Activated naive CD4-positive, alpha-beta T cell treated with anti-CD3 and anti-CD28 coated beads for 36 hours (primary cell): ENCODE results near the gene SATB2. TPM values are rescaled to one million over a fixed set of nuclear protein-coding genes. Genes with fewer than 3 reads are reported as not detected.

Source experiments
- CTCF ChIA-PET: fragments of 350-600 bp; sonication (Branson Sonifier 250); formaldehyde crosslinking; loops from one replicate; lab custom pipeline; 2021; ENCODE audit warnings: antibody characterized with exemption; lab: Charles Lee
- DNase-seq: peaks from one replicate; pipeline ENCODE4 v3.0.0-alpha.2; 2020
- H3K27ac Mint-ChIP-seq: one replicate; pipeline ENCODE4 v1.8.0; 2021; ENCODE audit warnings: mild to moderate bottlenecking, mixed read lengths
- H3K27me3 Mint-ChIP-seq: one replicate; pipeline ENCODE4 v1.8.0; 2021; ENCODE audit warnings: low read depth, mixed read lengths
- H3K36me3 Mint-ChIP-seq: one replicate; pipeline ENCODE4 v1.8.0; 2021; ENCODE audit warnings: low read depth, mixed read lengths
- H3K4me1 Mint-ChIP-seq: one replicate; pipeline ENCODE4 v1.8.0; 2021; ENCODE audit warnings: low read depth, mixed read lengths
- H3K4me3 Mint-ChIP-seq: one replicate; pipeline ENCODE4 v1.8.0; 2021; ENCODE audit warnings: mild to moderate bottlenecking, moderate library complexity, mixed read lengths
- H3K9me3 Mint-ChIP-seq: one replicate; pipeline ENCODE4 v1.8.0; 2021; ENCODE audit warnings: mixed read lengths
- intact Hi-C: fragments of 100-400 bp; cut with micrococcal nuclease; formaldehyde crosslinking; loops from one replicate; pipeline ENCODE4 v1.15.1; 2023
- total RNA-seq, 2 experiments: library from RNA; stranded (reverse); gene quantifications; one replicate each; pipeline ENCODE4 v1.2.3, GENCODE V29; 2021

SATB2 gene
- total RNA-seq, 2 experiments from 2014 or later, result 0.02 to 0.44 TPM

GRCh38 chr2:199307461-199307860 is 150.3 kb downstream of the SATB2 start:
- intact Hi-C loops, result no loop called here
- Mint-ChIP-seq H3K27me3 (peaks cover 6% of the 10 kb centered on the region), H3K27ac (no peak overlapping the region), H3K4me1 (no peaks in the 10 kb centered on the region), H3K36me3 (no peaks in the 10 kb centered on the region), H3K4me3 (no peak overlapping the region), H3K9me3 (no peaks in the 10 kb centered on the region)
- CTCF ChIA-PET, result no interaction called here
- DNase-seq, result no peak

GRCh38 chr2:199306116-199306515 is 151.6 kb downstream of the SATB2 start:
- intact Hi-C loops, result no loop called here
- Mint-ChIP-seq H3K27ac (no peak overlapping the region), H3K4me3 (no peak overlapping the region), H3K4me1 (no peaks in the 10 kb centered on the region), H3K9me3 (no peaks in the 10 kb centered on the region), H3K36me3 (no peaks in the 10 kb centered on the region), H3K27me3 (peaks cover 4% of the 10 kb centered on the region)
- no peak for DNase-seq
- CTCF ChIA-PET, result no interaction called here

GRCh38 chr2:199303728-199304177 is 154.0 kb downstream of the SATB2 start:
- no peak overlapping the region for H3K4me3 Mint-ChIP-seq
- peaks cover 4% of the 10 kb centered on the region for H3K27me3 Mint-ChIP-seq
- no peaks in the 10 kb centered on the region for H3K9me3 Mint-ChIP-seq
- no peak overlapping the region for H3K27ac Mint-ChIP-seq
- intact Hi-C loops, result no loop called here
- no peaks in the 10 kb centered on the region for H3K36me3 Mint-ChIP-seq
- H3K4me1 Mint-ChIP-seq, result no peaks in the 10 kb centered on the region
- no peak for DNase-seq
- CTCF ChIA-PET, result no interaction called here

GRCh38 chr2:199302851-199303250 is 154.9 kb downstream of the SATB2 start:
- H3K27me3 Mint-ChIP-seq, result peaks cover 4% of the 10 kb centered on the region
- CTCF ChIA-PET, result no interaction called here
- H3K27ac Mint-ChIP-seq, result no peak overlapping the region
- no peaks in the 10 kb centered on the region for H3K9me3 Mint-ChIP-seq
- intact Hi-C loops, result no loop called here
- no peaks in the 10 kb centered on the region for H3K36me3 Mint-ChIP-seq
- H3K4me1 Mint-ChIP-seq, result no peaks in the 10 kb centered on the region
- H3K4me3 Mint-ChIP-seq, result no peak overlapping the region
- no peak for DNase-seq

DNA sequence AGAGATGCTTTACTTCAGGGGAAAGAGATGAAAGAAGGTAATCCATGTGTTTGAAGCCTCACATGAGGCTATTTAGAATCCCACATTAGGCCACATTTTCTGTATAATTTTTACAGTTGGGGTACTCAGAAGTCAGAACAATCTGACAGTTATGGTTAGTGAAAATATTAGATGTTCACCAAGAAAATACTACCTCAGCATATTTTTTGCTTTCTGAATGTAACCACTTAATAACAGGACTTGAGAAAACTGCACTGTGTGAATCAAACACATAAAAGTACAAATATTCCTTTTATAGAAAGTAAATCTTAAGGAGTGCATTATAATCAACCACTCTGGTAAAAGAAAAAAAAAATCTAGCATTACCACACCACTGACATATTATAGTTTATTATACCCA is 169.3 kb downstream of the SATB2 start:
- Mint-ChIP-seq H3K9me3 (no peaks in the 10 kb centered on the region), H3K27ac (no peak overlapping the region), H3K4me1 (no peaks in the 10 kb centered on the region), H3K27me3 (no peaks in the 10 kb centered on the region), H3K4me3 (no peak overlapping the region), H3K36me3 (no peaks in the 10 kb centered on the region)
- intact Hi-C loops, result no loop called here
- CTCF ChIA-PET, result no interaction called here
- no peak for DNase-seq

DNA sequence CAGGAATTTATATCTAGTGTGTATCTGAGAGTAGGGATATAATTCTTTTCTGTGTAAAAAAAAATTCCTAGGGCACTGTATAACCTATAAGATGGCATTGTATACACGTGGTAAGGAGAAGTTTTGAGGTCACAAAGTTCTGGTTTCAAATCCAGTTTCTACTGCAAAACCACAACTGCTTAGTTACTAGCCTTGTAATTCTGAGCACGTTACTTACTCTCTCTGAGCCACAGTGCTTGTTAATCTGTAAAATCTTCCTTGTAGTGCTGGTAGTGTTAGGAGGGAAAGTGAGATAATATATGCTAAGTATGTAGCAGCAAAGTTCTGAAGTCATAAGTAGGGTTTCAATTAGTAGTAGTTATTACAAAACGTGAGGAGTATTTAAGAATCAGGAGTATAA is 175.4 kb downstream of the SATB2 start:
- Mint-ChIP-seq H3K36me3 (no peaks in the 10 kb centered on the region), H3K4me1 (no peaks in the 10 kb centered on the region), H3K4me3 (no peak overlapping the region), H3K27ac (no peak overlapping the region), H3K27me3 (no peaks in the 10 kb centered on the region), H3K9me3 (peaks cover 5% of the 10 kb centered on the region)
- intact Hi-C loops, result no loop called here
- CTCF ChIA-PET, result no interaction called here
- no peak for DNase-seq

DNA sequence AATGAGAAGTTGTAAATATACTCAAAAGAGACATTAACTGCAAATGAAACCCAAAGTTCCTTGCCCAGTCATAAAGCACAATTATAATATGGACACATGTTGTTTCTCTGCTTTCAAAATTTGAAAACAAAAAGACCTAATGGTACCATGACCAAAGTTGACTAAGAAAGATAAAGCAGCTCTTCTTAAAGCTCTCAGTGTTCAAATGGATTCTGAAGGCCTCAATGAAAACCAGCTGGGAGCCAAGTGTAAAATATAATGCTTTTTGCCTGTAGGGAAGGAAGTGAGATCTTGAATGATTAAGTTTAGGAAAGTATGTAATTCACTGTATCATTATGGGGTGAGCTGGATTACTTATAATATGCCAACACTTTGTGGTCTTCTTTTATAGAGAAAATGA is 178.6 kb downstream of the SATB2 start:
- DNase-seq, result no peak
- intact Hi-C loops, result no loop called here
- no peaks in the 10 kb centered on the region for H3K27me3 Mint-ChIP-seq
- no peak overlapping the region for H3K27ac Mint-ChIP-seq
- CTCF ChIA-PET, result no interaction called here
- H3K9me3 Mint-ChIP-seq, result peaks cover 5% of the 10 kb centered on the region
- H3K4me1 Mint-ChIP-seq, result no peaks in the 10 kb centered on the region
- no peak overlapping the region for H3K4me3 Mint-ChIP-seq
- H3K36me3 Mint-ChIP-seq, result no peaks in the 10 kb centered on the region

DNA sequence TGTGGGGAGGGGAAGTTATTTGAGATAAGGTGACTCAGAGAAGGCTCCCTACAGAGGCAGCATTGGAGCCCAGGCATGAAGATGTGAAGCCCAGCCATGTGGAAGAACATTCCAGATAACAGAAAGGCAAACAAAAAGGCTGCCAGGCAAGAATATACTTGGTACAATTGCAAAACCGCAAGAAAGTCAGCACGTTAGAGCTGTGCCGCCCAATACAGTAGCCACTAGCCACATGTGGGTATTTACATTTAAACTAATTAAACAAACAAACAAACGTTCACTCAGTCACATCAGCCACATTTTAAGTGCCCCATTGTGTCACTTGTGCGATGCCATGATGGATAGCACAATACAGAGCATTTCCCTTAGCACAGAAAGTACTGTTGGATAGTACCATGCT is 179.6 kb downstream of the SATB2 start:
- H3K36me3 Mint-ChIP-seq, result no peaks in the 10 kb centered on the region
- H3K9me3 Mint-ChIP-seq, result peaks cover 5% of the 10 kb centered on the region
- no peak overlapping the region for H3K27ac Mint-ChIP-seq
- DNase-seq, result no peak
- H3K4me1 Mint-ChIP-seq, result no peaks in the 10 kb centered on the region
- CTCF ChIA-PET, result interaction anchor here (0.7 kb wide), 1 partner anchor 986 kb away, joined by 3 read pairs; no protein-coding TSS in a partner anchor
- no peaks in the 10 kb centered on the region for H3K27me3 Mint-ChIP-seq
- no peak overlapping the region for H3K4me3 Mint-ChIP-seq
- intact Hi-C loops, result no loop called here

GRCh38 chr2:199273042-199273511 is 184.7 kb downstream of the SATB2 start:
- H3K4me1 Mint-ChIP-seq, result no peaks in the 10 kb centered on the region
- DNase-seq, result no peak
- CTCF ChIA-PET, result interaction anchor here (0.6 kb wide), 1 partner anchor 577 kb away, joined by 3 read pairs; no protein-coding TSS in a partner anchor

GRCh38 chr2:199261936-199262335 is 195.8 kb downstream of the SATB2 start:
- Mint-ChIP-seq H3K27me3 (no peaks in the 10 kb centered on the region), H3K4me3 (no peak overlapping the region), H3K27ac (no peak overlapping the region), H3K9me3 (peaks cover 24% of the 10 kb centered on the region), H3K4me1 (no peaks in the 10 kb centered on the region), H3K36me3 (no peaks in the 10 kb centered on the region)
- CTCF ChIA-PET, result no interaction called here
- no peak for DNase-seq
- intact Hi-C loops, result no loop called here

More at GRCh38 chr2:199273042-199273511, 184.7 kb downstream of the SATB2 start:
- Mint-ChIP-seq H3K27me3 (no peaks in the 10 kb centered on the region), H3K36me3 (no peaks in the 10 kb centered on the region), H3K9me3 (no peaks in the 10 kb centered on the region), H3K4me3 (no peak overlapping the region), H3K27ac (no peak overlapping the region)
- intact Hi-C loops, result no loop called here

- no peak overlapping the region for H3K4me3 Mint-ChIP-seq
- DNase-seq, result no peak
- H3K9me3 Mint-ChIP-seq, result peaks cover 24% of the 10 kb centered on the region
- no peaks in the 10 kb centered on the region for H3K27me3 Mint-ChIP-seq
- intact Hi-C loops, result no loop called here
- H3K4me1 Mint-ChIP-seq, result no peaks in the 10 kb centered on the region
- H3K27ac Mint-ChIP-seq, result no peak overlapping the region
- CTCF ChIA-PET, result no interaction called here
- no peaks in the 10 kb centered on the region for H3K36me3 Mint-ChIP-seq
These were observed 196.5 kb downstream of the SATB2 start for GRCh38 chr2:199261239-199261638.

DNA sequence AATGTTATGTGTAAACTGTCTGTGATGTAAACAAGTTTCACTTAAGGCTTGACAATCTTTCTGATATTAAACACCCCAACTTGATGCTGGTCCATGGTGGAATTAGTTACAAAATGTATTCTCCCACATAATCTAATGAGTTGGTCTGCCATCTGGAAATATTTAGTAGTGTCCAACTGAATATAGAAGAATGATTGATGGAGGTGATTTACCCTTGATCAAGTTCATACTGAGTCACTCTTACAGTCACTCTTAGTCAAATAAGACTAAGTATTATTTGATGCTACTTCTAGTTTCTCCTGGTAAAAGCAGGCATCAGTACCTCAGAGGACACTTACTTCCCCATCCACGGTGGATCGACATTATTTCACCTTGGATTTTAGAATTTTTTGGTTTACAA is 198.1 kb downstream of the SATB2 start:
- Mint-ChIP-seq H3K27me3 (no peaks in the 10 kb centered on the region), H3K4me3 (no peak overlapping the region), H3K9me3 (peaks cover 22% of the 10 kb centered on the region), H3K4me1 (no peaks in the 10 kb centered on the region), H3K27ac (no peak overlapping the region), H3K36me3 (no peaks in the 10 kb centered on the region)
- no peak for DNase-seq
- intact Hi-C loops, result no loop called here
- CTCF ChIA-PET, result no interaction called here

DNA sequence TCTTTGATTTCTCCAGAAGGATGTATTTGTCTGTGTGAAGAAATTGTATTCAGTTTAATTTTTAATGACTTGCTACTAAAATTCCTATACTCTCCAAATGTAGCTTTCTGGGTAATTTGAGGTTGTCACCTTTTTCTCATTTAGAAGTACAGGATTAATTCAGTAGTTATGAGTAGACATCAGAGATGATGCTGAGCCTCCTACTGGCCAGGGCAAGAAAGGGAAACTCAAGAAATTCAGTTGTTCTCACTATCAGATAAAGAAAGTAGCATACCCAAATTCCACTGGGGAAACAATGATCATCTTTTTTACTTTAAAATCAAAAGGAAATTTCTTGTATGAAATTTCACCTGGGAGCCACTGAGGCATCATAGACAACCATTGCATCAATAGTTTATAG is 199.4 kb downstream of the SATB2 start:
- Mint-ChIP-seq H3K4me1 (no peaks in the 10 kb centered on the region), H3K9me3 (peaks cover 15% of the 10 kb centered on the region), H3K4me3 (no peak overlapping the region), H3K27me3 (no peaks in the 10 kb centered on the region), H3K36me3 (no peaks in the 10 kb centered on the region), H3K27ac (no peak overlapping the region)
- no peak for DNase-seq
- intact Hi-C loops, result no loop called here
- CTCF ChIA-PET, result no interaction called here
